ENCODE measurements around the gene DNAJA4.

DNA sequence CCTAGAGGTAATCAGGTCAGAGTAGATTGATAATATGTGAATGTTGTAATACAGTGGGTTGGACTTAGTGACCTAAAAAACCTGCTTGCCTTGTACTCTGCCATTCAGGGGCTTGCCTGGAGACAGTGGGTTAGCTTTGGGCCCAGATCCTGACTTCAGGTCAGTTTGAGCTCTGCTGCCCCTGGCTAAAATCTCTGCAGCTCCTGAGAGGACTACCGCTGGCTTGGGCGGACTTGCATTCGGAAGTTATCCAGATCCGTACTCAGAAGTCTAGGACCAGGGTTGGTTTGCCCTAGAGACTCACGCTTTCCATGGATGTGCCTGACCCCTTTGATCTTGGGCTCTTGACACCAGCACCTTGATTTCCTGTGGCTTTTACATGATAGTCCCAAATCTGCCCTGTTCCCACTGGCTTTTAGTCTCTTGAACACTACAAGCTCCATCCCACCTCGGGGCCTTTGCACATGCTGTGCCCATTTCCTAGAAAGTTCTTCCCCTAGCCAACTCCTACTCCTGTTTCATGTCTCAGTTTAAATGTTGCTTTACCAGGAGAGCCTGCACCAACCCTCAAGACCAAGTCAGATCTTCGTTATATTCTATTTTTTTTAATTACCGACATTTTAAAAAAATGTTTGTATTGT, 35.9 kb upstream of the DNAJA4 start:
- no peak for TF ChIP-seq POLR2AphosphoS5 (IDR thresholded peaks at IDR 0.05)
- TF ChIP-seq POLR2A (IDR thresholded peaks at IDR 0.05): no peak
- TF ChIP-seq, protein P1, sequence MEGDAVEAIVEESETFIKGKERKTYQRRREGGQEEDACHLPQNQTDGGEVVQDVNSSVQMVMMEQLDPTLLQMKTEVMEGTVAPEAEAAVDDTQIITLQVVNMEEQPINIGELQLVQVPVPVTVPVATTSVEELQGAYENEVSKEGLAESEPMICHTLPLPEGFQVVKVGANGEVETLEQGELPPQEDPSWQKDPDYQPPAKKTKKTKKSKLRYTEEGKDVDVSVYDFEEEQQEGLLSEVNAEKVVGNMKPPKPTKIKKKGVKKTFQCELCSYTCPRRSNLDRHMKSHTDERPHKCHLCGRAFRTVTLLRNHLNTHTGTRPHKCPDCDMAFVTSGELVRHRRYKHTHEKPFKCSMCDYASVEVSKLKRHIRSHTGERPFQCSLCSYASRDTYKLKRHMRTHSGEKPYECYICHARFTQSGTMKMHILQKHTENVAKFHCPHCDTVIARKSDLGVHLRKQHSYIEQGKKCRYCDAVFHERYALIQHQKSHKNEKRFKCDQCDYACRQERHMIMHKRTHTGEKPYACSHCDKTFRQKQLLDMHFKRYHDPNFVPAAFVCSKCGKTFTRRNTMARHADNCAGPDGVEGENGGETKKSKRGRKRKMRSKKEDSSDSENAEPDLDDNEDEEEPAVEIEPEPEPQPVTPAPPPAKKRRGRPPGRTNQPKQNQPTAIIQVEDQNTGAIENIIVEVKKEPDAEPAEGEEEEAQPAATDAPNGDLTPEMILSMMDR (IDR thresholded peaks at IDR 0.05): no peak
- TF ChIP-seq EP300 (IDR thresholded peaks at IDR 0.05): no peak

Measured in gastroesophageal sphincter (tissue), 3 donors.